ENCODE data around the gene OR52W1.
"Not testable (repeated sequence)": the region's sequence is repeated elsewhere in the genome, so short reads cannot be mapped to it uniquely, and the experiment has no call there.

The OR52W1 gene

DNA sequence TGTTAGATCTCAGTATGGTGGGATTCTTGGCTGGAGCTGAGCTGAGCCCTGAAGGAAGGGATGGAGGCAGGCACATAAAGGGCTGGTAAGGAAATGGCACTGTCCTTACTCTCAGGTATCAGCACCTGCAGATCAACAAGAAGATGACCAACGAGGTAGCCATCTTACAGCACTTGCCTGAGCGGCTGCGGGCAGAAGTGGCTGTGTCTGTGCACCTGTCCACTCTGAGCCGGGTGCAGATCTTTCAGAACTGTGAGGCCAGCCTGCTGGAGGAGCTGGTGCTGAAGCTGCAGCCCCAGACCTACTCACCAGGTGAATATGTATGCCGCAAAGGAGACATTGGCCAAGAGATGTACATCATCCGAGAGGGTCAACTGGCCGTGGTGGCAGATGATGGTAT, 42.3 kb downstream of the OR52W1 start:
- no peaks in the 10 kb centered on the region for H3K27me3 ChIP-seq (ENCODE audit: control insufficient read depth, insufficient read depth, low read length)

GRCh38 chr11:6245536-6245935, 46.5 kb downstream of the OR52W1 start:
- Histone ChIP-seq H3K9me3 (ENCODE audit: control insufficient read depth, low read length) (no peaks in the 10 kb centered on the region), H3K9ac (no peak overlapping the region), H3K4me3 (ENCODE audit: low read depth, low read length) (no peak overlapping the region), H3K4me1 (no peaks in the 10 kb centered on the region), H3K27me3 (ENCODE audit: control insufficient read depth, insufficient read depth, low read length) (no peaks in the 10 kb centered on the region), H3K79me2 (no peaks in the 10 kb centered on the region), H3K36me3 (ENCODE audit: control insufficient read depth, insufficient read depth, low read length) (no peaks in the 10 kb centered on the region), H3K4me2 (ENCODE audit: low read length) (no peak overlapping the region), H2AFZ (no peak overlapping the region), H3K27ac (no peak overlapping the region)
- no peak for TF ChIP-seq CTCF (IDR thresholded peaks at IDR 0.05)

More for the DNA sequence above, 42.3 kb downstream of the OR52W1 start:
- Histone ChIP-seq H3K79me2 (no peaks in the 10 kb centered on the region), H3K9ac (no peak overlapping the region), H3K4me2 (ENCODE audit: low read length) (no peak overlapping the region), H2AFZ (no peak overlapping the region), H3K27ac (no peak overlapping the region), H3K4me1 (no peaks in the 10 kb centered on the region), H3K4me3 (ENCODE audit: low read depth, low read length) (no peak overlapping the region), H3K36me3 (ENCODE audit: control insufficient read depth, insufficient read depth, low read length) (no peaks in the 10 kb centered on the region), H3K9me3 (ENCODE audit: control insufficient read depth, low read length) (no peaks in the 10 kb centered on the region)
- no peak for TF ChIP-seq CTCF (IDR thresholded peaks at IDR 0.05)

GRCh38 chr11:6248248-6248647, 49.2 kb downstream of the OR52W1 start:
- H3K4me2 ChIP-seq (ENCODE audit: low read length) = no peak overlapping the region
- no peak for TF ChIP-seq CTCF (IDR thresholded peaks at IDR 0.05)
- H3K27ac ChIP-seq = no peak overlapping the region
- no peaks in the 10 kb centered on the region for H3K27me3 ChIP-seq (ENCODE audit: control insufficient read depth, insufficient read depth, low read length)
- no peak overlapping the region for H3K9ac ChIP-seq
- H3K4me3 ChIP-seq (ENCODE audit: low read depth, low read length) = no peak overlapping the region
- H2AFZ ChIP-seq = no peak overlapping the region
- H3K9me3 ChIP-seq (ENCODE audit: control insufficient read depth, low read length) = no peaks in the 10 kb centered on the region
- no peaks in the 10 kb centered on the region for H3K36me3 ChIP-seq (ENCODE audit: control insufficient read depth, insufficient read depth, low read length)
- H3K79me2 ChIP-seq = no peaks in the 10 kb centered on the region
- no peaks in the 10 kb centered on the region for H3K4me1 ChIP-seq

DNA sequence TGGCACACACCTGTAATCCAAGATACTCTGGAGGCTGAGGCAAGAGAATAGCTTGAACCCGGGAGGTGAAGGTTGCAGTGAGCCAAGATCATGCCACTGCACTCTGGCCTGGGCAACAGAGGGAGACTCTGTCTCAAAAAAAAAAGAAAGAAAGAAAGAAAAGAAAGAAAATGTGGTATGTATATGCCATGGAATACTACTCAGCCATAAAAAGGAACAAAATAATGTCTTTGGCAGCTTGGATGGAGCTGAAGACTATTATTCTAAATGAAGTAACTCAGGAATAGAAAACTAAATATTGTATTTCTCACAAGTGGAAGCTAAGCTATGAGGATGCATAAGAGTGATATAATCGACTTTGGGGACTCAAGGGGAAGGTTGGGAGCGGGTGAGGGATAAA, 49.9 kb downstream of the OR52W1 start:
- not testable (repeated sequence) for H2AFZ ChIP-seq

More for the DNA sequence above, 49.9 kb downstream of the OR52W1 start:
- not testable (repeated sequence) for H3K27ac ChIP-seq; H3K79me2 ChIP-seq; H3K36me3 ChIP-seq (ENCODE audit: control insufficient read depth, insufficient read depth, low read length); H3K4me2 ChIP-seq (ENCODE audit: low read length); H3K9ac ChIP-seq; H3K4me3 ChIP-seq (ENCODE audit: low read depth, low read length); H3K4me1 ChIP-seq; H3K9me3 ChIP-seq (ENCODE audit: control insufficient read depth, low read length); H3K27me3 ChIP-seq (ENCODE audit: control insufficient read depth, insufficient read depth, low read length)
